ENCODE data around the gene C16orf46.

The C16orf46 gene

GRCh38 chr16:81073560-81074330 lies 3.3 kb downstream of the C16orf46 start:
- no peak for DNase-seq

GRCh38 chr16:81071805-81072204 lies 5.2 kb downstream of the C16orf46 start:
- DNase-seq = no peak

- no peak for DNase-seq
Observed at GRCh38 chr16:81070979-81071378, 6.1 kb downstream of the C16orf46 start.

- DNase-seq = no peak
Observed at GRCh38 chr16:81069063-81069462, 8.0 kb downstream of the C16orf46 start.

GRCh38 chr16:81067166-81067565 lies 9.9 kb downstream of the C16orf46 start:
- DNase-seq = no peak

- no peak for DNase-seq
Observed at GRCh38 chr16:81066681-81067080, 10.4 kb downstream of the C16orf46 start.

- no peak for DNase-seq
Observed at GRCh38 chr16:81061871-81062608, 15.0 kb downstream of the C16orf46 start.

GRCh38 chr16:81061307-81061640 lies 15.8 kb downstream of the C16orf46 start:
- no peak for DNase-seq

- no peak for DNase-seq
Observed at GRCh38 chr16:81060576-81061306, 16.3 kb downstream of the C16orf46 start.

- no peak for DNase-seq
Observed at GRCh38 chr16:81053761-81054160, 23.3 kb downstream of the C16orf46 start.

GRCh38 chr16:81042821-81043220 lies 34.2 kb downstream of the C16orf46 start:
- no peak for DNase-seq

GRCh38 chr16:81041696-81042095 lies 35.3 kb downstream of the C16orf46 start:
- DNase-seq = no peak

GRCh38 chr16:81040842-81041241 lies 36.2 kb downstream of the C16orf46 start:
- DNase-seq = no peak

- DNase-seq = no peak
Observed at GRCh38 chr16:81040131-81040530, 36.9 kb downstream of the C16orf46 start.

GRCh38 chr16:81036751-81037350 lies 40.2 kb downstream of the C16orf46 start:
- DNase-seq = no peak

- peak; percentile 11 to 42 for DNase-seq
Observed at GRCh38 chr16:81035975-81036750, 40.9 kb downstream of the C16orf46 start.

- peak; percentile 56 to 60 for DNase-seq
Observed at GRCh38 chr16:81035398-81035974, 41.6 kb downstream of the C16orf46 start, which contains the start of gene ATMIN. TSS of gene ATMIN (plus strand) at chr16:81035842. CDS start at chr16:81035871, 29 bp downstream.

- no peak for DNase-seq
Observed at GRCh38 chr16:81029930-81030604, 47.0 kb downstream of the C16orf46 start.

- no peak for DNase-seq
Observed at GRCh38 chr16:81026429-81026828, 50.6 kb downstream of the C16orf46 start.

GRCh38 chr16:81018496-81018895 lies 58.5 kb downstream of the C16orf46 start:
- no peak for DNase-seq

- no peak for DNase-seq
Observed at GRCh38 chr16:81014672-81015071, 62.4 kb downstream of the C16orf46 start.

Measured in Kasumi-1 (cell line).